COLO668 (cell line): ENCODE measurements around the gene DDI2.
"Not testable (repeated sequence)": the region's sequence is repeated elsewhere in the genome, so short reads cannot be mapped to it uniquely, and the experiment has no call there.

Experiments used
- DNase-seq: peaks from one replicate; lab custom pipeline; 2025; ENCODE audit not compliant: unreplicated experiment; lab: John Stamatoyannopoulos, UW

The DDI2 gene

GRCh38 chr1:15636436-15636835 is 19.2 kb downstream of the DDI2 start:
- no peak for DNase-seq

GRCh38 chr1:15637826-15638225 is 20.6 kb downstream of the DDI2 start:
- DNase-seq, result no peak

DNA sequence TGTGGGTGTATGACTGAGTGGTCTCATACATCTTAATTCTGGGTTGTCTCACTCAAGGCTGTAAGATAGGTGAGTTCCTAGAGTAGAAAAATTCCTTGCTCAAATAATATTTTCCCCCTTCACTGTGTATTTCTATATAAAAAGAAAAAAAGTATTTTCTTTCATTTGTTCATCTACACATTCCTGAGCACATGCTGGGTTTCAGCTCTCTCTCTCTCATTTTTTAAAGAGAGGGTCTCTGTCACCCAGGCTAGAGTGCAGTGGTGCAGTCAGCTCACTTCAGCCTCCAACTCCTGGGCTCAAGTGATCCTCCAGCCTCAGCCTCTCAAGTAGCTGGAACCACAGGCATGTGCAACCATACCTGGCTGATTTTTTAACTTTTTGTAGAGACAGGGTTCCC is 22.0 kb downstream of the DDI2 start:
- no peak for DNase-seq

DNA sequence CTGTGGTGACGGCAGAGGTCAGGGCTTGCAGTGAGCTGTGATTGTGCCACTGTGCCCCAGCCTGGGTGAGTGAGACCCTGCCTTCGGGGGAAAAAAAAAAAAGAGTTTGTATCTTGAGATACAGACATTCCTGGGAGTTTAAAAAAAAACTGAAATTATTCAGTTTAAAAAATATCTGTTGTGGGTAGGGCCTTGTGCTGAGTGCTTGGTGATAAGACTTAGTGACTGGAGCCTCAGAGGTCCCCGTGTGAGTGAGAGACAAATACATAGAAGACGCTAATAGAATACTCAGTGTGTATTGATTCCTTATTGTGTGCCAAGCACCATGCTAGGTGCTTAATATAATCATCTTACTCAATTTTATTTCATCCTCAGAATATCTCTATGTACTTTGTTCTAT is 22.7 kb downstream of the DDI2 start:
- no peak for DNase-seq

- no peak for DNase-seq
Observed at GRCh38 chr1:15640667-15641066, 23.4 kb downstream of the DDI2 start.

DNA sequence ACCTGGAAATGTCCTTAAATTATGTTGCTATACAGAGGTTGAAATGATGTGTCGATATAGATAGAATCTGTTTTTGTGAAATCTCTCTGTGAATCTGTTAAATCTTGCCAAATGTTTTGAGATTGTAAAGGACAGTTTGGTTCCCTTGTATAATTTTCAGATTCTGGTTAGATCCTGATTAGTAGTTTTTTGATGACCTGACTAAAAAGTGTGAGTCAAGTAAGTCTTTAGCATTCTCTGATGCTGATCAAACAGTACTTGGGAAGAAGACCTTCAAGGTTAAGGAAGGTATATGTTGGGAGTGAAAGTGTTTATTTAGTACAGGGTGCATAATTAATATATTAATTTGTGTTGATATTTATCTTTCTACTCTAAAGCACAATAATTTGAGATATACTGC is 32.7 kb downstream of the DDI2 start:
- no peak for DNase-seq

DNA sequence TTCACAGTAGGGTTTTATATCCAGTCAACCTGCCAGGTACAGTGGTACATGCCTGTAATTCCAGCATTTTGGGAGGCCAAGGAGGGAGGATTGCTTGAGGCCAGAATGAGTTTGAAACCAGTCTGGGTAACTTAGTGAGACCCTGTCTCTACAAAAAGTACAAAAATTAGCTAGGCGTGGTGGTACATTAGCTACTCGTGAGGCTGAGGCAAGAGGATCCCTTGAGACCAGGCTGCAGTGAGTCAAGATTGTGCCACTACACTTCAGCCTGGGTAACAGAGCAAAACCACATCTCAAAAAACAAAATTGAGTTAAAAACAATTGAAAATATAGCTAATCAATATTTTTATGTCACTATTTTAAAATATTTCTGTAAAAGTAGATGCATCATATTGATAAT is 33.2 kb downstream of the DDI2 start:
- no peak for DNase-seq

- DNase-seq, result not testable (repeated sequence)
Observed at GRCh38 chr1:15652130-15652529, 34.9 kb downstream of the DDI2 start.

DNA sequence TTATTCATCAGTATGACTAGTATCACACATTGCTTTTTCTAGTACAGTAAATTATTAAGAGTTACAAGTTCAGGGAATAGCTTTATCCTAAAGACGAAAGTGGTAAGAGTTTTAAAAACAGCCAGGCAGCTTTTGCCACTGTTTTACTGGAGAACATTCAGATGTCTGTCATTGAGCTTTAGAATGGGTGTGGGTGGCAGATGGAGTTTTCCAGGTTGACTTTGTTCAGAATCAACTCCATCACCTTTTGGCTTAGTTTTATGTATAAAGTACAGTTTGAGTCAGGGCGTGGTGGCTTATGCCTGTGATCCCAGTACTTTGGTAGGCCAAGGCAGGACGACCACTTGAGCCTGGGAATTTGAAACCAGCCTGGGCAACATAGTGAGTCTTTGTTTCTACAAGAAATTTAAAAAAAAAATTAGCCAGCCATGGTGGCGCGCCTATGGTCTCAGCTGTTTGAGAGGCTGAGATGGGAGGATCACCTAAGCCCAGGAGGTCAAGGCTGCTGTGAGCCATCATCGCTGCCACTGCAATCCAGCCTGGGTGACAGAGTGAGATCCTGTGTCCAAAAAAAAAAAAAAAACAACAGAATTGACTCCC is 36.9 kb downstream of the DDI2 start:
- DNase-seq, result no peak

GRCh38 chr1:15656464-15656863 is 39.2 kb downstream of the DDI2 start:
- no peak for DNase-seq

- no peak for DNase-seq
Observed at GRCh38 chr1:15657021-15657420, 39.8 kb downstream of the DDI2 start.

DNA sequence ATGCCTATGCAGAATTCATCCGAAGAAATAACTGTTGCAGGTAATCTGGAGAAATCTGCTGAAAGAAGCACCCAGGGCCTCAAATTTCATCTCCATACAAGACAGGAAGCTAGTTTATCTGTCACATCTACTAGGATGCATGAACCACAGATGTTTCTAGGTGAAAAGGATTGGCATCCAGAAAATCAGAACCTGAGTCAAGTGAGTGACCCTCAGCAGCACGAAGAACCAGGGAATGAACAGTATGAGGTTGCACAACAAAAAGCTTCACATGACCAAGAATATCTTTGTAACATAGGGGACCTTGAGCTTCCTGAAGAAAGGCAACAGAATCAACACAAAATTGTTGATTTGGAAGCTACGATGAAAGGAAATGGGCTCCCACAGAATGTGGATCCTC is 42.9 kb downstream of the DDI2 start:
- DNase-seq, result no peak

DNA sequence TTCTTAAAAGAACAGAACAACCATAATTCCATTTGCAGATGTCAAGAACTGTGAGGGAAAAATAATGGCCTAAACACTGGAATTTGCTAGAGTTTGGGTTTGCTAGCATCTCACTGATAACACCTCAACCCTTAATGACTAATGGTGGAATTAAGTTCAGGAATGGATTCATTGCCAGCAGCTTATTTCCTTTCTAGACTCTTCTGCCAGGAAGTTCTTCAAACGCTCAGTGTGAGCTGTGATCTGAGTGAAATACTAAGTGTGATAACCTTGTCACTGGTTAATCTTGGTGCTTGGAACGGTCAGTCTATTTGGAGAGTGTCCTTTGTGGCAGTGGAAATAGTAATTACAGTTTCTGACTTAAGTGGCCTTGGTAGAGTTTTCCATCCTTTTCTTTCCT is 45.2 kb downstream of the DDI2 start:
- no peak for DNase-seq

- DNase-seq, result no peak
Observed at GRCh38 chr1:15663925-15664324, 46.7 kb downstream of the DDI2 start.

- no peak for DNase-seq
Observed at GRCh38 chr1:15667362-15667761, 50.1 kb downstream of the DDI2 start.

- DNase-seq, result no peak
Observed at GRCh38 chr1:15668089-15668754, 51.0 kb downstream of the DDI2 start.

DNA sequence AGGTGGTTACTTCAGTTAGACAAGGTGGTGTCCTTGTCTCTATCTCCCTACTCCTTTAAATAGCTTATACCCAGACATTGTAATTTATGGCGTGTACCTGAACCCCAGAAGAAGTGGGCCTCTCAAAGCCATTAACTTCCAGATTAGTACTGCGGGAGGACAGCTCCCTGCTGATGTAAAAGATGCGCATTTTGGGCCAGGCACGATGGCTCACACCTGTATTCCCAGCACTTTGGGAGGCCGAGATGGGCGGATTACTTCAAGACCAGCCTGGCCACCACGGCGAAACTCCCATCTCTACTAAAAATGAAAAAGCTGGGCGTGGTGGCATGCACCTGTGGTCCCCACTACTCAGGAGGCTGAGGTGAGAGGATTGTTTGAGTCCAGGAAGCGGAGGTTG is 51.8 kb downstream of the DDI2 start:
- no peak for DNase-seq

GRCh38 chr1:15669864-15670263 is 52.6 kb downstream of the DDI2 start:
- DNase-seq, result no peak

DNA sequence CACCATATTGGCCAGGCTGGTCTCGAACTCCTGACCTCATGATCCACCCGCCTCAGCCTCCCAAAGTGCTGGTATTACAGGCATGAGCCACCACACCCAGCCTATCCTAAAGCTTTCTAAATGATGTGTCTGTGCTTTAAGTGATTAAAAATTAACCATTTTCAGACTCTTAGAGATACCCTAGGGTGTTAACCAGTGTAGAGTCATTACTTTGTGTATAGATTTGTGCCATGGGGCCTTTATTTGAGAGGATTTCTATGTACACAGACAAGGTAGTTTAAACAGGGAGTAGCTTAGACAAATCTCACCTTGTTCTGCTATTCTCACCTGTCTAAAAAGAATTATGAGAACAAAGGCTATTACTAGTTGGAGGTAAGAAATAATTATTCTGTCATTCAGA is 54.2 kb downstream of the DDI2 start:
- no peak for DNase-seq

- no peak for DNase-seq
Observed at GRCh38 chr1:15674386-15675159, 57.3 kb downstream of the DDI2 start.

GRCh38 chr1:15676010-15676409 is 58.8 kb downstream of the DDI2 start:
- DNase-seq, result no peak
